Body of pancreas (tissue), 4 donors: ENCODE measurements around the gene GDPD5. TPM values are rescaled to one million over a fixed set of nuclear protein-coding genes. Genes with fewer than 3 reads are reported as not detected.

ENCODE experiments used
- ATAC-seq: fragments of 150-250 bp; one replicate; pipeline ENCODE4 v1.9.1; 2016
- DNase-seq, 4 donors: peaks; one replicate each; pipeline ENCODE4 v3.0.0-alpha.2; 2019
- H3K27ac ChIP-seq, 4 donors: fragments of 200-600 bp; sonication (generic); 1 replicate in 3 of 4; 2 replicates in 1 of 4; pipeline versions ENCODE4 v1.5.1 to v1.6.1; 2016 to 2019; ENCODE audit warnings: mild to moderate bottlenecking in 1 of 4, mixed read lengths in 1 of 4, moderate library complexity in 1 of 4
- H3K27me3 ChIP-seq, 2 donors: fragments of 200-600 bp; sonication (generic); one replicate each; pipeline ENCODE4 v1.6.0; 2016; ENCODE audit warnings: mild to moderate bottlenecking in 1 of 2
- H3K36me3 ChIP-seq, 2 donors: fragments of 200-600 bp; sonication (generic); replicated peaks in 1 of 2; 2 replicates each; pipeline ENCODE4 v1.5.1; 2016; ENCODE audit warnings: low read depth in 2 of 2; ENCODE audit not compliant: insufficient read depth in 1 of 2
- H3K4me1 ChIP-seq: fragments of 200-600 bp; sonication (generic); one replicate; pipeline ENCODE4 v1.6.0; 2016
- H3K4me3 ChIP-seq, 2 donors: fragments of 200-600 bp; sonication (generic); 1 replicate in 1 of 2; 2 replicates in 1 of 2; pipeline ENCODE4 v1.5.1; 2016 to 2019
- H3K9me3 ChIP-seq, 3 donors: fragments of 200-600 bp; sonication (generic); 1 replicate in 2 of 3; 2 replicates in 1 of 3; pipeline ENCODE4 v1.5.1; 2016
- CTCF ChIP-seq, 7 experiments: fragments of 450-650 bp in 4 of 7; fragments of 200-600 bp in 3 of 7; sonication (generic) in 3 of 7; IDR thresholded peaks; one replicate each; pipeline ENCODE4 v1.5.1; 2016 to 2019; ENCODE audit warnings: antibody characterized with exemption in 7 of 7
- POLR2A ChIP-seq, 3 donors: fragments of 450-650 bp; IDR thresholded peaks; one replicate each; pipeline ENCODE4 v1.6.1; 2016; ENCODE audit warnings: antibody characterized with exemption in 3 of 3, mild to moderate bottlenecking in 2 of 3
- WGBS, 2 donors: methylation state at CpG; one replicate each; pipeline ENCODE4 v1.1.5; 2017; 5-methylcytosine and 5-hydroxymethylcytosine counted together
- intact Hi-C: fragments of 100-400 bp; cut with DNase I; formaldehyde crosslinking; loops from one replicate; pipeline ENCODE4 v1.15.1; 2023
- total RNA-seq, 2 donors: library from RNA; depleted of rRNA; stranded (reverse); fragments of >200 nt; gene quantifications; one replicate each; pipeline ENCODE4 v1.1.0, GENCODE V29; 2016

Gene GDPD5
- total RNA-seq, 2 donors from 2014 or later, result 29.6 to 73.2 TPM

- peaks cover 4 to 32% of the 10 kb centered on the region in 2 donors for H3K36me3 ChIP-seq
- intact Hi-C loops, result no loop called here
These were observed 121.6 kb downstream of the GDPD5 start for GRCh38 chr11:75403983-75404658.

GRCh38 chr11:75403037-75403436 is 122.7 kb downstream of the GDPD5 start:
- H3K27me3 ChIP-seq, result no peaks in the 10 kb centered on the region
- H3K27ac ChIP-seq, result no peak overlapping the region
- intact Hi-C loops, result no loop called here
- H3K4me3 ChIP-seq, result no peak overlapping the region
- no peaks in the 10 kb centered on the region for H3K9me3 ChIP-seq
- ATAC-seq (no peak), DNase-seq (no peak)
- TF ChIP-seq POLR2A (IDR thresholded peaks at IDR 0.05) (no peak), CTCF (IDR thresholded peaks at IDR 0.05) (no peak)
- 64 to 78% methylated on average over 1 of the region's 1 CpG for WGBS, 2 donors
- peaks cover 4 to 32% of the 10 kb centered on the region in 2 donors for H3K36me3 ChIP-seq
- peaks cover 32% of the 10 kb centered on the region for H3K4me1 ChIP-seq

More at GRCh38 chr11:75403983-75404658, 121.6 kb downstream of the GDPD5 start:
- ATAC-seq, result no peak
- Histone ChIP-seq H3K9me3 (no peaks in the 10 kb centered on the region), H3K27ac (no peak overlapping the region), H3K4me1 (peaks cover 32% of the 10 kb centered on the region), H3K4me3 (no peak overlapping the region), H3K27me3 (no peaks in the 10 kb centered on the region)
- no peak for DNase-seq
- TF ChIP-seq POLR2A (IDR thresholded peaks at IDR 0.05) (no peak), CTCF (IDR thresholded peaks at IDR 0.05) (no peak)
- 76 to 77% methylated on average over 15 of the region's 15 CpGs for WGBS, 2 donors

- no peak overlapping the region for H3K4me3 ChIP-seq
These were observed 123.6 kb downstream of the GDPD5 start for GRCh38 chr11:75402002-75402773.

GRCh38 chr11:75400146-75400865 is 125.4 kb downstream of the GDPD5 start:
- H3K27ac ChIP-seq, result peak overlapping the region; percentile 76 to 91 (median 86)
- no peak for DNase-seq
- TF ChIP-seq POLR2A (IDR thresholded peaks at IDR 0.05) (no peak), CTCF (IDR thresholded peaks at IDR 0.05) (no peak)
- H3K9me3 ChIP-seq, result no peaks in the 10 kb centered on the region
- intact Hi-C loops, result no loop called here
- no peaks in the 10 kb centered on the region for H3K27me3 ChIP-seq
- peaks cover 4 to 23% of the 10 kb centered on the region in 2 donors for H3K36me3 ChIP-seq
- WGBS, 2 donors, result 5 to 12% methylated on average over 11 of the region's 11 CpGs
- H3K4me1 ChIP-seq, result peaks cover 32% of the 10 kb centered on the region
- no peak for ATAC-seq
- peak overlapping the region; percentile 52 to 54 for H3K4me3 ChIP-seq

More at GRCh38 chr11:75402002-75402773, 123.6 kb downstream of the GDPD5 start:
- Histone ChIP-seq H3K27me3 (no peaks in the 10 kb centered on the region), H3K27ac (no peak overlapping the region), H3K9me3 (no peaks in the 10 kb centered on the region), H3K36me3 (peaks cover 4 to 32% of the 10 kb centered on the region in 2 donors), H3K4me1 (peaks cover 32% of the 10 kb centered on the region)
- TF ChIP-seq CTCF (IDR thresholded peaks at IDR 0.05) (no peak), POLR2A (IDR thresholded peaks at IDR 0.05) (no peak)
- DNase-seq (no peak), ATAC-seq (no peak)
- intact Hi-C loops, result no loop called here
- 78% methylated on average over 10 of the region's 10 CpGs for WGBS, 2 donors
